Measurements from ENCODE around the gene CLIP2. TPM values are rescaled to one million over a fixed set of nuclear protein-coding genes. Genes with fewer than 3 reads are reported as not detected.
A peak's percentile ranks its signal among the peaks of the same experiment; 100 is the strongest.

Gene CLIP2
- total RNA-seq, 1 experiment from 2014 or later: 21.6 TPM

DNA sequence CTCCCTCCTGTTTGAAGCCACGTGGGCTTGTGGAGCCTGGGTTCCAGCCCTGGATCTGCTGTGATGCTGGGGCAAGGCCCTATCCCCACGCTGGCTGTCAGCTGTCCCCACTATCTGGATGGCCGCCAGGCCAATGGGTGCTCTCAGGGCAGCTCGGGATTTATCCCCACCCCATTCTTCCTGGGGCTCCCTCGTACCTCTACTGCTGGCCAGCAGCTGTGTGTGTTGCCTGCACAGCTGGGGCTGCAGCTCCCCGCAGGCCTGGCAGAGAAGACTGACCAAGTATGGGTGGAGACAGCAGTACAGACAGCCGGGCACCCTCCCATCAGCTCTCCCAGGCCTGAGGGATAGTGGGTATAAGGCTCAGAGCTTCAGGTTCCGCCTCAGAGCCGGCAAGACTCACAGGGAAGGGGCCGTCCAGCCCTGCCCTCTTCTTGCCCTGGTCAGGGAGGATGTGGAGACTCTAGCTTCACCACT, 13.6 kb downstream of the CLIP2 start:
- Histone ChIP-seq H4K91ac (ENCODE audit: insufficient read length, low read depth, low read length) (no peak overlapping the region), H3K23ac (ENCODE audit: insufficient read length, low read depth, low read length) (no peak overlapping the region), H4K8ac (replicated peaks; ENCODE audit: insufficient read length, low read depth, low read length) (no peak overlapping the region), H3K9me3 (ENCODE audit: control insufficient read depth, low read depth, low read length) (no peaks in the 10 kb centered on the region), H3K79me1 (ENCODE audit: insufficient read depth, low read depth, low read length, poor library complexity, severe bottlenecking) (peaks cover 5% of the 10 kb centered on the region), H3K18ac (ENCODE audit: insufficient read length, low read depth, low read length) (no peak overlapping the region), H2BK120ac (ENCODE audit: low read depth, low read length, poor library complexity, severe bottlenecking) (no peak overlapping the region), H2BK12ac (ENCODE audit: insufficient read length, low read depth, low read length) (no peak overlapping the region), H4K5ac (ENCODE audit: insufficient read length, low read depth, low read length) (no peak overlapping the region), H3K14ac (ENCODE audit: insufficient read depth, low read length) (no peak overlapping the region; the same call in 1 of the 2 replicates), H3K79me2 (ENCODE audit: insufficient read depth, low read length) (peaks cover 1% of the 10 kb centered on the region; the same call in 1 of the 2 replicates), H3K23me2 (ENCODE audit: insufficient read length, low read depth, low read length, poor library complexity, severe bottlenecking) (no peaks in the 10 kb centered on the region), H3K9ac (ENCODE audit: extremely low read depth, insufficient read length, low read length) (no peak overlapping the region), H2AK5ac (ENCODE audit: insufficient read length, low read length) (no peak overlapping the region), H3K4me1 (ENCODE audit: insufficient read depth, low read length) (no peaks in the 10 kb centered on the region), H2BK20ac (ENCODE audit: low read depth, low read length, poor library complexity, severe bottlenecking) (no peak overlapping the region), H4K20me1 (ENCODE audit: control insufficient read depth, insufficient read depth, insufficient read length) (no peaks in the 10 kb centered on the region), H2BK5ac (ENCODE audit: insufficient read length, low read length) (no peak overlapping the region), H3K27me3 (ENCODE audit: insufficient read depth, low read length) (no peaks in the 10 kb centered on the region), H3T11ph (ENCODE audit: low read length) (no peak overlapping the region), H3K56ac (ENCODE audit: insufficient read length, low read depth, low read length) (no peak overlapping the region), H3K4me2 (ENCODE audit: insufficient read depth, insufficient read length, low read length) (no peak overlapping the region), H3K27ac (ENCODE audit: insufficient read length, low read depth, low read length) (no peak overlapping the region), H2AFZ (ENCODE audit: low read length) (no peak overlapping the region), H2BK15ac (ENCODE audit: low read depth, low read length) (no peak overlapping the region), H3K4ac (ENCODE audit: low read depth, low read length) (no peak overlapping the region)
- H3K4me3 Mint-ChIP-seq: no peak overlapping the region
- H3K27me3 Mint-ChIP-seq (ENCODE audit: low read depth): no peaks in the 10 kb centered on the region
- no peak for DNase-seq
- peak overlapping the region in 1 of 3 experiments; percentile 77; a peak in 2 of 7 replicates for H3K27ac Mint-ChIP-seq
- H3K4me1 Mint-ChIP-seq: peaks cover 6% of the 10 kb centered on the region in 2 experiments; a peak in 1 of 4 replicates
- peaks cover 0 to 1% (median 0%) of the 10 kb centered on the region in 3 experiments; a peak in 1 of 7 replicates for H3K36me3 Mint-ChIP-seq (ENCODE audit: insufficient read depth in 1 of 3, low read depth in 3 of 3)
- no CpG with 5 or more reads among the region's 10 CpGs for WGBS (ENCODE audit: extremely low coverage, insufficient read length, low lambda C conversion rate)
- TF ChIP-seq, protein P1, sequence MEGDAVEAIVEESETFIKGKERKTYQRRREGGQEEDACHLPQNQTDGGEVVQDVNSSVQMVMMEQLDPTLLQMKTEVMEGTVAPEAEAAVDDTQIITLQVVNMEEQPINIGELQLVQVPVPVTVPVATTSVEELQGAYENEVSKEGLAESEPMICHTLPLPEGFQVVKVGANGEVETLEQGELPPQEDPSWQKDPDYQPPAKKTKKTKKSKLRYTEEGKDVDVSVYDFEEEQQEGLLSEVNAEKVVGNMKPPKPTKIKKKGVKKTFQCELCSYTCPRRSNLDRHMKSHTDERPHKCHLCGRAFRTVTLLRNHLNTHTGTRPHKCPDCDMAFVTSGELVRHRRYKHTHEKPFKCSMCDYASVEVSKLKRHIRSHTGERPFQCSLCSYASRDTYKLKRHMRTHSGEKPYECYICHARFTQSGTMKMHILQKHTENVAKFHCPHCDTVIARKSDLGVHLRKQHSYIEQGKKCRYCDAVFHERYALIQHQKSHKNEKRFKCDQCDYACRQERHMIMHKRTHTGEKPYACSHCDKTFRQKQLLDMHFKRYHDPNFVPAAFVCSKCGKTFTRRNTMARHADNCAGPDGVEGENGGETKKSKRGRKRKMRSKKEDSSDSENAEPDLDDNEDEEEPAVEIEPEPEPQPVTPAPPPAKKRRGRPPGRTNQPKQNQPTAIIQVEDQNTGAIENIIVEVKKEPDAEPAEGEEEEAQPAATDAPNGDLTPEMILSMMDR (conservative IDR thresholded peaks at IDR 0.05): no peak
- no peaks in the 10 kb centered on the region for H3K9me3 Mint-ChIP-seq

All from H9 (cell line).